Measurements from ENCODE around the gene STOML3.

The STOML3 gene, protein sequence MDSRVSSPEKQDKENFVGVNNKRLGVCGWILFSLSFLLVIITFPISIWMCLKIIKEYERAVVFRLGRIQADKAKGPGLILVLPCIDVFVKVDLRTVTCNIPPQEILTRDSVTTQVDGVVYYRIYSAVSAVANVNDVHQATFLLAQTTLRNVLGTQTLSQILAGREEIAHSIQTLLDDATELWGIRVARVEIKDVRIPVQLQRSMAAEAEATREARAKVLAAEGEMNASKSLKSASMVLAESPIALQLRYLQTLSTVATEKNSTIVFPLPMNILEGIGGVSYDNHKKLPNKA
- 0 to 0.06 (median 0) reads per million in 9 experiments for total RNA-seq

DNA sequence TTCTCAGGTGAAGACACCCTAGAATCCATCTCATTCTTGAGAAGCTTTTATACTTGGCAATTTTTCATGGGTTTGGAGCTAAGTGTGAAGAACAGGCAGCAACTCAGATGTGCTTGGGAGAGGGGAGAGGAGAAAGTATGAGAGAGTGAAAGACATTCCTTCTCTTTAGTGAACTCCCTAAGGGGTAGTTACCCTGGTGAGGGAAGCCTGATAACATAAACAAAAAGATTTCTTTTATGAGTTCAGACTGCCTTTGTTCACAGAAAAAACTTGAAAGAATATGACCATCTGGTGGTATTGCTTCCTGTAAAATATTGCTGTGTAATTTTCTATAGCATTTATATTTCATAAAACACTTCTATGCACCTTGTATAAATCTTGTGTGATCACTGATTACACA lies at the start of gene STOML3:
Gene STOML3, minus strand, starts transcription at position 139 of the 400 bp plus-strand sequence. Its CDS starts 110 bp downstream, at position 29.
- Mint-ChIP-seq H3K4me1 (ENCODE audit: low read depth in 2 of 2) (no peaks in the 10 kb centered on the region), H3K27me3 (no peaks in the 10 kb centered on the region), H3K4me3 (no peak within 1 kb of the TSS), H3K9me3 (no peaks in the 10 kb centered on the region), H3K36me3 (ENCODE audit: insufficient read depth) (no peaks in the 10 kb centered on the region), H3K27ac (no peak within 1 kb of the TSS)
- DNase-seq (no peak), ATAC-seq (replicated peaks) (no peak)

DNA sequence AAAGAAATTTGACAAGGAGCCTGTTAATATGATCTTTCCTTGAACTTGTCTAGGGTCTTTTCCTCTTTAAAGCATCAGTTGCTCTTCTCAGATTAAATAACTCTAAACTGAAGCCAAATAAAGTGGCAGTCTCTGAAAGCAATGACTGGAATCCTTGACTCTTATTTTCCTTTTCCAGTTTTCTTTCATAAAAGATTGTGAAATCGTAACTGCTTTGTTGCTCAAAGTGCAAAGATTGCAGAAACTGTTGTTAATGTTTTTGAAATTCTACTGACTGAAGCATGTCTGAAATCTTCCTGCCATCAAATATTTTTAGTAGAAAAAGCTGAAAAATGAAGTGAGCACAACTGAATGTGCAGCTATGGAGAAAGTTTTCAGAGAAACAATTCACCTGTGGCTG lies 49.6 kb upstream of the STOML3 start:
- no peak overlapping the region for H3K27ac Mint-ChIP-seq
- H3K4me3 Mint-ChIP-seq: peak overlapping the region in 1 of 2 donors; percentile 52
- H3K36me3 Mint-ChIP-seq (ENCODE audit: insufficient read depth): peaks cover 22% of the 10 kb centered on the region
- no peaks in the 10 kb centered on the region for H3K9me3 Mint-ChIP-seq
- ATAC-seq (replicated peaks) (no peak), DNase-seq (no peak)
- peaks cover 22 to 46% of the 10 kb centered on the region in 2 donors for H3K4me1 Mint-ChIP-seq (ENCODE audit: low read depth in 2 of 2)
- H3K27me3 Mint-ChIP-seq: no peaks in the 10 kb centered on the region

DNA sequence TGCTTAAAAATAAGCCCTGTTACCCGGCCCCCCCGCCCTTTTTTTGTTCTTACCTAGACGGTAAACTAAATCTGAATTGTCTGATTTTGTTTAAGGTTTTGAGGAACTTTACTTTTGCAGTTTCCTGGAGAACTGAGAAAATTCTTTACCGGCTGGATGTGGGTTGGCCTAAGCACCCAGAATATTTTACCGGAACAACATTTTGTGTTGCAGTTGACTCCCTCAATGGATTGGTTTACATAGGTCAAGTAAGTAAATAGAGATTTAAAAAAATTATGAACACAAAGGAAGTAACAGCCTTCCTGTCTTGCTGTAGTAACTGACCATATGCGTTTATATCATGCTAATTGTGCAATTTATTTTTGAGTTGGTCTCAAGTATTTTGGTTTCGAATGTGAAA lies 48.4 kb upstream of the STOML3 start:
- Mint-ChIP-seq H3K27ac (peak overlapping the region; percentile 97 to 99), H3K4me1 (ENCODE audit: low read depth in 2 of 2) (peaks cover 25 to 55% of the 10 kb centered on the region in 2 donors), H3K4me3 (peak overlapping the region; percentile 99), H3K27me3 (no peaks in the 10 kb centered on the region), H3K36me3 (ENCODE audit: insufficient read depth) (peaks cover 22% of the 10 kb centered on the region), H3K9me3 (no peaks in the 10 kb centered on the region)
- no peak for ATAC-seq (replicated peaks)
- no peak for DNase-seq

DNA sequence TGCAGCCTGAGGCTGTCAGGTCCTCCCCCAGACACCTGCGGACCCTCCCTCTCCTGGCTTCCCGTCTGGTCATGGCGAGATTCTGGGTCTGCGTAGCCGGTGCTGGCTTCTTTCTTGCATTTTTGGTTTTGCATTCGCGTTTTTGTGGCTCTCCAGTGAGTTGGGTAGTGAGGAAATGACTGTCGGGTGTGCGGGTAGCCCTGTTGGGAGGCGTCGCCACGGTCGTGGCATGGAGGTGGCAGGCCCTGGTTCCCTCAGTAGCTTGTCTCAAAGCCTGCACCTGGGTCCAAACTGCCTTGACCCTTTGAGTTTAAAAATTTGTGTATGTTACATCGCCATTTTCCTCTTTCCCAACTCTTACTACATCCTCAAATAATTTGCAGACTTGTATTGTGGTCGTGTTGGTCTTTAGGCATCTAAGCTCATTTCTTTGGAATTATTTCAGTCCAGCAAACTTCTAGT lies 48.0 kb upstream of the STOML3 start:
- Mint-ChIP-seq H3K4me3 (peak overlapping the region; percentile 99), H3K9me3 (no peaks in the 10 kb centered on the region), H3K27me3 (no peaks in the 10 kb centered on the region), H3K4me1 (ENCODE audit: low read depth in 2 of 2) (peaks cover 28 to 60% of the 10 kb centered on the region in 2 donors), H3K36me3 (ENCODE audit: insufficient read depth) (peaks cover 22% of the 10 kb centered on the region), H3K27ac (peak overlapping the region; percentile 97 to 99)
- DNase-seq (peak; percentile 43 to 63 (median 50)), ATAC-seq (replicated peaks) (peak; percentile 51)

- Mint-ChIP-seq H3K9me3 (no peaks in the 10 kb centered on the region), H3K4me3 (peak within 1 kb of the TSS; percentile 99), H3K36me3 (ENCODE audit: insufficient read depth) (peaks cover 22% of the 10 kb centered on the region), H3K4me1 (ENCODE audit: low read depth in 2 of 2) (peaks cover 28 to 66% of the 10 kb centered on the region in 2 donors), H3K27me3 (no peaks in the 10 kb centered on the region), H3K27ac (peak within 1 kb of the TSS; percentile 97 to 99)
- ATAC-seq (replicated peaks) (peak; percentile 82), DNase-seq (peak; percentile 83 to 86 (median 86))
Measured at GRCh38 chr13:39037880-39038568, 47.4 kb upstream of the STOML3 start, which contains the start of the genes NHLRC3 and PROSER1. Gene NHLRC3 (plus strand): TSS chr13:39038456. CDS start chr13:39038640, 184 bp downstream. Gene PROSER1 (minus strand): TSS chr13:39038089. CDS start chr13:39037242, 847 bp downstream.

GRCh38 chr13:39037410-39037879 lies 46.8 kb upstream of the STOML3 start:
- Mint-ChIP-seq H3K4me1 (ENCODE audit: low read depth in 2 of 2) (peaks cover 28 to 64% of the 10 kb centered on the region in 2 donors), H3K36me3 (ENCODE audit: insufficient read depth) (peaks cover 22% of the 10 kb centered on the region), H3K27me3 (no peaks in the 10 kb centered on the region), H3K4me3 (peak overlapping the region; percentile 99), H3K9me3 (no peaks in the 10 kb centered on the region), H3K27ac (peak overlapping the region; percentile 97 to 99)
- DNase-seq: peak in 1 of 3 experiments; percentile 23
- peak; percentile 10 for ATAC-seq (replicated peaks)

GRCh38 chr13:39036212-39036611 lies 45.6 kb upstream of the STOML3 start:
- Mint-ChIP-seq H3K36me3 (ENCODE audit: insufficient read depth) (peaks cover 28% of the 10 kb centered on the region), H3K4me1 (ENCODE audit: low read depth in 2 of 2) (peaks cover 32 to 71% of the 10 kb centered on the region in 2 donors), H3K9me3 (no peaks in the 10 kb centered on the region), H3K27me3 (no peaks in the 10 kb centered on the region), H3K27ac (peak overlapping the region; percentile 87 to 99), H3K4me3 (peak overlapping the region; percentile 99)
- DNase-seq: no peak
- ATAC-seq (replicated peaks): no peak

- H3K4me1 Mint-ChIP-seq (ENCODE audit: low read depth in 2 of 2): peaks cover 31 to 68% of the 10 kb centered on the region in 2 donors
- H3K27ac Mint-ChIP-seq: peak overlapping the region; percentile 30 to 87
- peak overlapping the region; percentile 99 for H3K4me3 Mint-ChIP-seq
- no peaks in the 10 kb centered on the region for H3K27me3 Mint-ChIP-seq
- H3K9me3 Mint-ChIP-seq: no peaks in the 10 kb centered on the region
- peaks cover 28% of the 10 kb centered on the region for H3K36me3 Mint-ChIP-seq (ENCODE audit: insufficient read depth)
- ATAC-seq (replicated peaks) (no peak), DNase-seq (no peak)
Measured at GRCh38 chr13:39035799-39036198, 45.2 kb upstream of the STOML3 start.

- Mint-ChIP-seq H3K27me3 (no peaks in the 10 kb centered on the region), H3K36me3 (ENCODE audit: insufficient read depth) (peaks cover 33% of the 10 kb centered on the region), H3K4me3 (peak overlapping the region; percentile 99), H3K27ac (peak overlapping the region; percentile 30 to 87), H3K4me1 (ENCODE audit: low read depth in 2 of 2) (peaks cover 31 to 62% of the 10 kb centered on the region in 2 donors), H3K9me3 (no peaks in the 10 kb centered on the region)
- ATAC-seq (replicated peaks): no peak
- DNase-seq: no peak
Measured at GRCh38 chr13:39035204-39035603, 44.6 kb upstream of the STOML3 start.

DNA sequence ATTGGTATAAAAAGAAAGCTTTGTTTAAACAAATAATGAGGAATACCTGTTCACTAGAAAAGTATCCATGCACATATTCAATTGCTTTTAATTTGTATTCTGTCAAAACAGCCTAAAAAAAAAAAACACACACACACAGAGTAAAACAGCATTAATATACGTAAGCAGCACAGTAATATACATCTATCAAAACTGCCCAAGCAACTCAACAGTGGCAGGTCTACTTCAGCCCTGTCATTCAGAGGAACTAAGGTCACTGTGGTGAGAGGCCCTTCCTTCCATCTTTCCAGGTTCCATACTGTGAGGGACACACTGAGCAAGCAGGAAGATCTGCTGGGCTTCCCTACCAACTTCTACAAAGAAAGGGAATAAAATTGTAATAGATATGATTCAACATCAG lies 43.5 kb upstream of the STOML3 start:
- no peak for ATAC-seq (replicated peaks)
- H3K4me3 Mint-ChIP-seq: peak overlapping the region in 1 of 2 donors; percentile 33
- H3K9me3 Mint-ChIP-seq: no peaks in the 10 kb centered on the region
- DNase-seq: no peak
- no peaks in the 10 kb centered on the region for H3K27me3 Mint-ChIP-seq
- peaks cover 31 to 53% of the 10 kb centered on the region in 2 donors for H3K4me1 Mint-ChIP-seq (ENCODE audit: low read depth in 2 of 2)
- H3K36me3 Mint-ChIP-seq (ENCODE audit: insufficient read depth): peaks cover 35% of the 10 kb centered on the region
- no peak overlapping the region for H3K27ac Mint-ChIP-seq

- DNase-seq (no peak), ATAC-seq (replicated peaks) (no peak)
- no peak overlapping the region for H3K4me3 Mint-ChIP-seq
- H3K27me3 Mint-ChIP-seq: no peaks in the 10 kb centered on the region
- peaks cover 26 to 48% of the 10 kb centered on the region in 2 donors for H3K4me1 Mint-ChIP-seq (ENCODE audit: low read depth in 2 of 2)
- no peaks in the 10 kb centered on the region for H3K9me3 Mint-ChIP-seq
- H3K27ac Mint-ChIP-seq: peak overlapping the region in 1 of 2 donors; percentile 72
- H3K36me3 Mint-ChIP-seq (ENCODE audit: insufficient read depth): peaks cover 31% of the 10 kb centered on the region
Measured at GRCh38 chr13:39032150-39032549, 41.5 kb upstream of the STOML3 start.

DNA sequence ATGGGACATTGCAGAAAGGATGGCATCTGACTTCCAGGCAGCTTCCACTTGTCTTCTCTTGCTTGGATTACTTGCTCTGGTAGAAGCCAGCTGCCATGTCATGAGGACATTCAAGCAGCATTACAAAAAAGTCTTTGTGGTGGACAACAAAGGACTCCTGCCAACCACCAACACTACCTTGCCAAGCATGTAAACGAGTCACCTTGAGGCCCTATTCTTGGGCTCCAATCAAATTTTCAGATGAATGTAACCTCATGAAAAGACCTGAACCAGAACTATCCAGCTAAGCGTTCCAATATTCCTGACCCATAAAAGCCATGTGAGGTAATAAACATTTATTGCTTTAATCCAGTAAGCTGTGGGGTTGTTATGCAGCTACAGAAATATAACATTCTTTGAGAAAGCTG lies 34.8 kb upstream of the STOML3 start:
- H3K4me1 Mint-ChIP-seq (ENCODE audit: low read depth in 2 of 2): no peaks in the 10 kb centered on the region
- H3K4me3 Mint-ChIP-seq: no peak overlapping the region
- ATAC-seq (replicated peaks) (no peak), DNase-seq (no peak)
- no peaks in the 10 kb centered on the region for H3K27me3 Mint-ChIP-seq
- H3K36me3 Mint-ChIP-seq (ENCODE audit: insufficient read depth): peaks cover 63% of the 10 kb centered on the region
- no peaks in the 10 kb centered on the region for H3K9me3 Mint-ChIP-seq
- peak overlapping the region in 1 of 2 donors; percentile 20 for H3K27ac Mint-ChIP-seq

GRCh38 chr13:39023761-39024160 lies 33.1 kb upstream of the STOML3 start:
- Mint-ChIP-seq H3K4me3 (no peak overlapping the region), H3K4me1 (ENCODE audit: low read depth in 2 of 2) (no peaks in the 10 kb centered on the region), H3K9me3 (no peaks in the 10 kb centered on the region), H3K27me3 (no peaks in the 10 kb centered on the region), H3K27ac (no peak overlapping the region), H3K36me3 (ENCODE audit: insufficient read depth) (peaks cover 70% of the 10 kb centered on the region)
- ATAC-seq (replicated peaks) (no peak), DNase-seq (no peak)

Data from effector memory CD8-positive, alpha-beta T cell (primary cell).